NCI-H345 (cell line): ENCODE results near the gene CCDC40.
A peak's percentile ranks its signal among the peaks of the same experiment; 100 is the strongest.
"Not testable (repeated sequence)": the region's sequence is repeated elsewhere in the genome, so short reads cannot be mapped to it uniquely, and the experiment has no call there.

Experiments
- DNase-seq: peaks from one replicate; lab custom pipeline; 2025; lab: John Stamatoyannopoulos, UW

CCDC40 gene

GRCh38 chr17:80035937-80036714 lies at the start of gene CCDC40:
Gene CCDC40, plus strand, starts transcription at chr17:80036642. Its CDS starts 21 bp downstream, at chr17:80036663.
- DNase-seq = peak; percentile 93

- no peak for DNase-seq
These were observed 49.1 kb upstream of the CCDC40 start for GRCh38 chr17:79987187-79987934.

- no peak for DNase-seq
These were observed 48.6 kb upstream of the CCDC40 start for GRCh38 chr17:79987935-79988184.

- peak; percentile 93 for DNase-seq
These were observed 48.1 kb upstream of the CCDC40 start for GRCh38 chr17:79988185-79988971.

- no peak for DNase-seq
These were observed 47.2 kb upstream of the CCDC40 start for GRCh38 chr17:79989106-79989835.

- DNase-seq = no peak
These were observed 46.3 kb upstream of the CCDC40 start for GRCh38 chr17:79990051-79990592.

- no peak for DNase-seq
These were observed 45.7 kb upstream of the CCDC40 start for GRCh38 chr17:79990704-79991103.

- peak; percentile 94 for DNase-seq
These were observed 45.1 kb upstream of the CCDC40 start for GRCh38 chr17:79991140-79991923.

GRCh38 chr17:79991924-79992648 lies 44.4 kb upstream of the CCDC40 start:
- peak; percentile 79 for DNase-seq

- DNase-seq = no peak
These were observed 43.6 kb upstream of the CCDC40 start for GRCh38 chr17:79992649-79993389.

- peak; percentile 84 for DNase-seq
These were observed 42.8 kb upstream of the CCDC40 start for GRCh38 chr17:79993390-79994227.

- DNase-seq = not testable (repeated sequence)
These were observed 42.2 kb upstream of the CCDC40 start for GRCh38 chr17:79994228-79994569.

GRCh38 chr17:79994602-79995001 lies 41.8 kb upstream of the CCDC40 start:
- DNase-seq = no peak

GRCh38 chr17:79995696-79996095 lies 40.7 kb upstream of the CCDC40 start:
- DNase-seq = no peak

GRCh38 chr17:79996291-79996690 lies 40.2 kb upstream of the CCDC40 start:
- no peak for DNase-seq

- peak; percentile 21 for DNase-seq
These were observed 39.3 kb upstream of the CCDC40 start for GRCh38 chr17:79997011-79997660.

- DNase-seq = no peak
These were observed 36.3 kb upstream of the CCDC40 start for GRCh38 chr17:80000136-80000535.
